HL-60 (cell line): ENCODE measurements around the gene DUSP23.

Experiments
- DNase-seq, 2 experiments: peaks; one replicate each; pipeline ENCODE4 v3.0.0-alpha.2; 2010 to 2020; ENCODE audit warnings: low read depth in 1 of 2, low spot score in 1 of 2
- H3K27ac ChIP-seq: fragments of 250-450 bp; sonication (Bioruptor Pico); replicated peaks from 2 replicates; pipeline ENCODE4 v1.5.1; 2020; ENCODE audit warnings: mild to moderate bottlenecking, moderate library complexity
- H3K27me3 ChIP-seq: fragments of 250-450 bp; sonication (Bioruptor Pico); 2 replicates; pipeline ENCODE4 v1.5.1; 2021; ENCODE audit warnings: mild to moderate bottlenecking, moderate library complexity; ENCODE audit not compliant: insufficient read depth, poor library complexity, severe bottlenecking
- H3K4me3 ChIP-seq: replicated peaks from 2 replicates; pipeline ENCODE4 v1.5.1; 2011; ENCODE audit warnings: mild to moderate bottlenecking, control low read depth, low read length; ENCODE audit not compliant: insufficient read depth
- GABPA ChIP-seq: IDR thresholded peaks from 2 replicates; pipeline ENCODE4 v1.6.1; 2012; ENCODE audit warnings: low read depth
- POLR2AphosphoS5 ChIP-seq: IDR thresholded peaks from 2 replicates; pipeline ENCODE4 v1.6.1; 2012; ENCODE audit warnings: low read depth
- REST ChIP-seq: IDR thresholded peaks from 2 replicates; pipeline ENCODE4 v1.6.1; 2012; ENCODE audit warnings: low read depth; ENCODE audit not compliant: insufficient replicate concordance
- SPI1 ChIP-seq: IDR thresholded peaks from 2 replicates; pipeline ENCODE4 v1.6.1; 2012; ENCODE audit warnings: low read depth, mild to moderate bottlenecking, borderline replicate concordance
- TF ChIP-seq, protein P1 (sequence below): IDR thresholded peaks from one replicate; pipeline ENCODE4 v1.5.1; 2011; ENCODE audit warnings: low read length, control low read depth, inconsistent platforms; ENCODE audit not compliant: insufficient read depth

DUSP23 gene

DNA sequence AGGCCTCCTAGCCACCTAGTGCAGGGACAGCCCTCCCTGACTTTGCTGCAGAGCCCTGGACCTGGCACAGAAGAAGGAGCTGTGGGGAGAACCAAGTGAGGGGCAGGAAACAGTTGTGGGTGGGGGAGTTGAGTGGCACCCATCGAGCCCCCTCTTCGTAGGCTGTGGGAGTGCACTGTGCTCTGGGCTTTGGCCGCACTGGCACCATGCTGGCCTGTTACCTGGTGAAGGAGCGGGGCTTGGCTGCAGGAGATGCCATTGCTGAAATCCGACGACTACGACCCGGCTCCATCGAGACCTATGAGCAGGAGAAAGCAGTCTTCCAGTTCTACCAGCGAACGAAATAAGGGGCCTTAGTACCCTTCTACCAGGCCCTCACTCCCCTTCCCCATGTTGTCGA, 1.2 kb downstream of the DUSP23 start:
- Histone ChIP-seq H3K27me3 (no peaks in the 10 kb centered on the region), H3K4me3 (no peak overlapping the region), H3K27ac (no peak overlapping the region)
- DNase-seq, result no peak
- TF ChIP-seq POLR2AphosphoS5 (no peak), SPI1 (no peak), GABPA (no peak), REST (no peak)
- TF ChIP-seq, protein P1, sequence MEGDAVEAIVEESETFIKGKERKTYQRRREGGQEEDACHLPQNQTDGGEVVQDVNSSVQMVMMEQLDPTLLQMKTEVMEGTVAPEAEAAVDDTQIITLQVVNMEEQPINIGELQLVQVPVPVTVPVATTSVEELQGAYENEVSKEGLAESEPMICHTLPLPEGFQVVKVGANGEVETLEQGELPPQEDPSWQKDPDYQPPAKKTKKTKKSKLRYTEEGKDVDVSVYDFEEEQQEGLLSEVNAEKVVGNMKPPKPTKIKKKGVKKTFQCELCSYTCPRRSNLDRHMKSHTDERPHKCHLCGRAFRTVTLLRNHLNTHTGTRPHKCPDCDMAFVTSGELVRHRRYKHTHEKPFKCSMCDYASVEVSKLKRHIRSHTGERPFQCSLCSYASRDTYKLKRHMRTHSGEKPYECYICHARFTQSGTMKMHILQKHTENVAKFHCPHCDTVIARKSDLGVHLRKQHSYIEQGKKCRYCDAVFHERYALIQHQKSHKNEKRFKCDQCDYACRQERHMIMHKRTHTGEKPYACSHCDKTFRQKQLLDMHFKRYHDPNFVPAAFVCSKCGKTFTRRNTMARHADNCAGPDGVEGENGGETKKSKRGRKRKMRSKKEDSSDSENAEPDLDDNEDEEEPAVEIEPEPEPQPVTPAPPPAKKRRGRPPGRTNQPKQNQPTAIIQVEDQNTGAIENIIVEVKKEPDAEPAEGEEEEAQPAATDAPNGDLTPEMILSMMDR, result no peak

DNA sequence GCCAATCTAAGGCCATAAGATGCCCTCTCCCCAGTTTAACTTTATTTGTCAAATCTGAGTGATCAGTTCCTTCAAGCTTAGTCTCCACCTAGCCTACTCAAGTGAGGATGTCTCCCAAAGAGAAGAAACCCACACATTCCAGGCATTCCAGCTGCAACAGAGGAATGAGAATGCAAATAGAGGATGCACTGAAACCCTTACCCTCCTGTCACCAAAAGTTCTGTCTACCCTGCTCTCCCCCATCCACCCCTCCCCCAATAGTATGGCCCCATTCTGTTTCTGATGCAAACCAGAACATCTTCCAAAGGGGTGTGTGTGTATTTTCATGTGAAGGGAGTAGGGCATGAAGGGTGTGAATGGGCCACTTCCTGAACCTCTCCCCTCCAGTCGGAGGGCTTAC, 3.0 kb downstream of the DUSP23 start:
- no peak for DNase-seq

GRCh38 chr1:159786465-159786864, 5.7 kb downstream of the DUSP23 start:
- Histone ChIP-seq H3K4me3 (no peak overlapping the region), H3K27me3 (no peaks in the 10 kb centered on the region), H3K27ac (no peak overlapping the region)
- no peak for DNase-seq
- TF ChIP-seq GABPA (no peak), POLR2AphosphoS5 (no peak), SPI1 (no peak), REST (no peak)
- TF ChIP-seq, protein P1, result no peak

More for the DNA sequence above, 3.0 kb downstream of the DUSP23 start:
- no peaks in the 10 kb centered on the region for H3K27me3 ChIP-seq
- H3K27ac ChIP-seq, result no peak overlapping the region
- H3K4me3 ChIP-seq, result no peak overlapping the region
- no peak for TF ChIP-seq POLR2AphosphoS5

DNA sequence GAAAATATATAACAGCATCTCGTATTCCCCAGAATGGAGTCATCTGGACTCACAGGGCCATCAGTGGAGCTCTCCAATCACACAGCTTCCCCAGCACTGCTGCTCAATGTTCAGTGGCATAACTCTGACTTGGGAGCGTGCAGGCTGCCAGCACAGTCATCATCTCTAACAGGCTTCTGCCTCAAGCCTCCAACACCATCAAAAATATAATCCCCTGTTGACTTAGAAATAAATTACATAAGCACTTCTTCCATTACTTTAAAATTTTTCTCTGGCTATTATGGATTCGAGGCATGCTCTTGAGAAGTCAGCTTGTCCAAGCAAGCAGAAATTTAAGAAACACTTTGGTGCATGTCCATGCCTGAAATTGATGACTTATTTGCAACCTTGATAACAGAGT, 6.2 kb downstream of the DUSP23 start:
- Histone ChIP-seq H3K4me3 (no peak overlapping the region), H3K27ac (no peak overlapping the region), H3K27me3 (peaks cover 1% of the 10 kb centered on the region)
- no peak for TF ChIP-seq GABPA
- TF ChIP-seq, protein P1, result no peak
- TF ChIP-seq POLR2AphosphoS5, result no peak
- TF ChIP-seq REST, result no peak
- no peak for TF ChIP-seq SPI1
- DNase-seq, result no peak
